NCI-H2227 treated with DMSO at 0.1 percent for 48 hours (cell line): ENCODE results near the gene ADAP1.
"Not testable (repeated sequence)": the region's sequence is repeated elsewhere in the genome, so short reads cannot be mapped to it uniquely, and the experiment has no call there.

Experiments
- DNase-seq: peaks from one replicate; lab custom pipeline; 2025; lab: John Stamatoyannopoulos, UW

The ADAP1 gene, protein sequence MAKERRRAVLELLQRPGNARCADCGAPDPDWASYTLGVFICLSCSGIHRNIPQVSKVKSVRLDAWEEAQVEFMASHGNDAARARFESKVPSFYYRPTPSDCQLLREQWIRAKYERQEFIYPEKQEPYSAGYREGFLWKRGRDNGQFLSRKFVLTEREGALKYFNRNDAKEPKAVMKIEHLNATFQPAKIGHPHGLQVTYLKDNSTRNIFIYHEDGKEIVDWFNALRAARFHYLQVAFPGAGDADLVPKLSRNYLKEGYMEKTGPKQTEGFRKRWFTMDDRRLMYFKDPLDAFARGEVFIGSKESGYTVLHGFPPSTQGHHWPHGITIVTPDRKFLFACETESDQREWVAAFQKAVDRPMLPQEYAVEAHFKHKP

DNA sequence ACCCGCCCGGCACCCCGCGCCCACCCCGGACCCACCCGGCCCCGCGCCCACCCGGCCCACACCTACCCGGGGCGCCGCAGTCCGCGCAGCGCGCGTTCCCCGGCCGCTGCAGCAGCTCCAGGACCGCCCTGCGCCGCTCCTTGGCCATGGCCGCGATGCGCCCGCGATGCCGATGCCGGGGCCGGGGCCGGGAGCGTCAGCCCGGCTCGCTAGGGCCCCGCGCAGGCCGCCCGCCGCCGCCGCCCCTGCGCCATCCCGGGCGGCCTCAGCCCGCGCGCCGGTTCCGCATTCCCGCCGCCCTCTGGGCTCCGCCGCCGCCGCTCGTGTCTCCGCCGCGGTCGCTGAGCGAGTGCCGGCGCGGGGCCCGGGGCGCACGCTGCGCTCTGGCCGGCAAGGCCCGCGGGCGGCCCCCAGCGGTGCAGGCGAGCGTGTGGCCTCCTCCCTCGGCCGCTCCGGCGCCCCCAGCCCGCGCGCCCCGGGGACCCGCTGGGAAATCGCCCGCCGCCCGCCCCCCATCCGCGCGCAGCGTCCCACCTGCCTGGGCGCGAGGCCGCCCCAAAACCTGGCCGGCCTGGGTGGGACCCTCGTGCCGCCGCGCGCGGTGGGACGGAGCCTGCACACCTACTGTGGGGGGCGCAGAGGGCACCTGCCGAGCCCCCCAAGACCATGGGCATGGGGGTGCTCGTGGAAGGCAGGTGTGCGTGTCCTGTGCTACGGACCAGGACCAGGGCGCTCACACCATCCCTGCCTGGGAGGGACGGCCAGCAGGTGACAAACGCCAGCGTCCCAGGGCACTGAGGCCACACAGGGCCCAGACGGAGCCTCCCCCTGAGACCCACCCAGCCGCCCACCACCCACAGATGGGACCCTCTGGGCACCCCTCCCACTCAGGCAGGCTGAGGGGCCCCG is at the start of gene ADAP1:
ADAP1 (minus strand) TSS at position 351 of the 909 bp plus-strand sequence; CDS start at position 148, 203 bp downstream.
- no peak for DNase-seq

DNA sequence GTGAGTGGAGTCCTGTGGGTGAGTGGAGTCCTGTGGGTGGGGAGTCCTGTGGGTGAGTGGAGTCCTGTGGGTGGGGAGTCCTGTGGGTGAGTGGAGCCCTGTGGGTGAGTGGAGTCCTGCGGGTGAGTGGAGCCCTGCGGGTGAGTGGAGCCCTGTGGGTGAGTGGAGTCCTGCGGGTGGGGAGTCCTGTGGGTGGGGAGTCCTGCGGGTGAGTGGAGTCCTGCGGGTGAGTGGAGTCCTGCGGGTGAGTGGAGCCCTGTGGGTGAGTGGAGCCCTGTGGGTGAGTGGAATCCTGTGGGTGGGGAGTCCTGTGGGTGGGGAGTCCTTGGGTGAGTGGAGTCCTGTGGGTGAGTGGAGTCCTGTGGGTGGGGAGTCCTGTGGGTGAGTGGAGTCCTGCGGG is 48.0 kb upstream of the ADAP1 start:
- not testable (repeated sequence) for DNase-seq

DNA sequence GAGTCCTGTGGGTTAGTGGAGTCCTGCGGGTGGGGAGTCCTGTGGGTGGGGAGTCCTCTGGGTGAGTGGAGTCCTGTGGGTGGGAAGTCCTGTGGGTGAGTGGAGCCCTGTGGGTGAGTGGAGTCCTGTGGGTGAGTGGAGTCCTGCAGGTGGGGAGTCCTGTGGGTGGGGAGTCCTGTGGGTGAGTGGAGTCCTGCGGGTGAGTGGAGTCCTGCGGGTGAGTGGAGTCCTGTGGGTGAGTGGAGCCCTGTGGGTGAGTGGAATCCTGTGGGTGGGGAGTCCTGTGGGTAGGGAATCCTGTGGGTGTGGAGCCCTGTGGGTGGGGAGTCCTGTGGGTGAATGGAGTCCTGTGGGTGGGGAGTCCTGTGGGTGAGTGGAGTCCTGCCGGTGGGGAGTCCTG is 47.5 kb upstream of the ADAP1 start:
- not testable (repeated sequence) for DNase-seq

DNA sequence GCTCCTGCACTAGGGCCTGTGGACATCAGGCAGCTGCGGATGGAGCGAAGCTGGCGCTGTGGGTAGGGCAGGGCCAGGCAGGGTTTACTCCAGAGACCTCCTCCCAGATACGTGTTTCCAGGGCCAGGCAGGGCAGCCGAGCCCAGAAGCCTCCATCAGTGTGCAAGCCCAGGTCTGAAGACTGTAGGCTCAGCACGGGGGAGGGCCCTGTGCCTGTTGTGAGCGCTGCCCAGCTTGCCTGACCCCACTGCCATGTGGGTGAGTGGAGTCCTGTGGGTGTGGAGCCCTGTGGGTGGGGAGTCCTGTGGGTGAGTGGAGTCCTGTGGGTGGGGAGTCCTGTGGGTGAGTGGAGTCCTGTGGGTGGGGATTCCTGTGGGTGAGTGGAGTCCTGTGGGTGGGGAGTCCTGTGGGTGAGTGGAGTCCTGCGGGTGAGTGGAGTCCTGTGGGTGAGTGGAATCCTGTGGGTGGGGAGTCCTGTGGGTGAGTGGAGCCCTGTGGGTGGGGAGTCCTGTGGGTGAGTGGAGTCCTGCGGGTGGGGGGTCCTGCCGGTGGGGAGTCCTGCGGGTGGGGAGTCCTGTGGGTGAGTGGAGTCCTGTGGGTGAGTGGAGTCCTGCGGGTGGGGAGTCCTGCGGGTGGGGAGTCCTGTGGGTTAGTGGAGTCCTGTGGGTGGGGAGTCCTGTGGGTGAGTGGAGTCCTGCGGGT is 46.7 kb upstream of the ADAP1 start:
- DNase-seq, result not testable (repeated sequence)

DNA sequence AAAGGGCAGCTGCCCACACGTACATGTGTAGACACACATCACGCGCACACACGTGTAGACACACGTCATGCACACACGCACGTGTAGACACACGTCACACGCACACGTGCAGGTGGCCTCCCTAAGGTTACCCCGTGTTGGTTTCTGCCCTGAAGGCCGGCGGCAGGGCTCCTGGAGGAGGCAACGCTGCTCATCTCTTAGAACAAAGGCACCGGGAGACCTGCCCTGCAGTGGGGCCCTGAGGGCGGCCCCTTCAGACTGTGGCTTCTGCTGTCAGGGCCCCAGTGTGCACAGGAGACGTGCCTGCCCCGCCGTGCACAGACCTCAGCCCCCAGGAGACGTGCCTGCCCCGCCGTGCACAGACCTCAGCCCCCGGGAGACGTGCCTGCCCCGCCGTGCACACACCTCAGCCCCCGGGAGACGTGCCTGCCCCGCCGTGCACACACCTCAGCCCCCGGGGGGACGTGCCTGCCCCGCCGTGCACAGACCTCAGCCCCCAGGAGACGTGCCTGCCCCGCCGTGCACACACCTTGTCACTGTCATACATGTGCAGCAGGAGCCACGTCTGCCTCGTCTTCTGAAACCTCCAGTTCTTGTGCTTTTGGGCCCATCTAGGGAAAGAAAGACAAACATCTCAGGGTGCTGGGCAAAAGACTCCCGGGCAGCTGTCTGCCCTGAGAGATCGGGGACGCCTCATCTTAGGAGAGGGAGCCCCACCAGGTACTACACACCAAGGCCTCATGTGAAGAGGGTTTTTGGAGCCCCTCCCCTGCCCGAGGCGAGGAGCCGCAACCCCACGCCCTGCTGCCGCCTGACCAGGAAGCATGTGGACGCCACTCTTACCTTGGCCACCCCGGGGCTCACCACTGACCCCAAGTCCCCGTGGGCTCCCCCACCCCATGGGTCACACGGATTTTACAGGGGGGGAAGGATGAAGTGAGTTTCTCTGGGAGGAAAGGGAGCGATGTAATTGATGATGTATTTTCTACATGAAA is 45.8 kb upstream of the ADAP1 start:
- no peak for DNase-seq

DNA sequence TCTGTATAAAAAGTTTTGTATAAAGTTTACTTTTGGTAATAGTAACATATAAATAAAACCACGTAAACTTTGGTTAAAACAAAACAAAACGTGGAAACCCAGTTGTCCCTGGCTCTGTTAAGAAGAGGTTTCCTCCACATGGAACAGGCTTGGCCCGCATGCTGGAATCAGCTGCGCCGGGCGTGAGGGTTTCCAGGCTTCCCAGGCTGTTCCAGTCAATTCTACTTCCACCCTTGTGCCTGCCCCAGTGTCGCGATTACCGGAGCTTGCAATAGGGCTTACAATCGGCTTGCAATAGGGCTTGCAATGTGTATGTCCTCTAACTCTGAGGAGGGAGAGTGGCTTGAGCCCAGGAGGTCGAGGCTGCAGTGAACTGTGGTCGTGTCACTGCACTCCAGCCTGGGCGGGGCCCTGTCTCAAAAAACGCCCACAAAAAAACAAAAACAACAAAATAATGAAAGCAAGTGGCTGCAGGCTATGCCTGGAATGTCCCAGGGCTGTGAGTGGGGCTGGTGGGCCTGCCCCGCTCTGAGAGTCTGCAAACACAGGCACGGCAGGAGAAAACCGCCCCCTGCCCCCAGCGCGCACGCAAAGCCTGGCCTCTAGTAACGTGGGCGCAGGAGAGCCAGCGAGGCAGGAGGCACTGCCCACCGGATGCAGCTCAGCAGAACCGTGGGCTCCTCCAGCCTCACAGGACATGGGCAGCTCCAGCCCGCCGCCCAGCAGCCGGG is 44.8 kb upstream of the ADAP1 start:
- DNase-seq, result no peak

DNA sequence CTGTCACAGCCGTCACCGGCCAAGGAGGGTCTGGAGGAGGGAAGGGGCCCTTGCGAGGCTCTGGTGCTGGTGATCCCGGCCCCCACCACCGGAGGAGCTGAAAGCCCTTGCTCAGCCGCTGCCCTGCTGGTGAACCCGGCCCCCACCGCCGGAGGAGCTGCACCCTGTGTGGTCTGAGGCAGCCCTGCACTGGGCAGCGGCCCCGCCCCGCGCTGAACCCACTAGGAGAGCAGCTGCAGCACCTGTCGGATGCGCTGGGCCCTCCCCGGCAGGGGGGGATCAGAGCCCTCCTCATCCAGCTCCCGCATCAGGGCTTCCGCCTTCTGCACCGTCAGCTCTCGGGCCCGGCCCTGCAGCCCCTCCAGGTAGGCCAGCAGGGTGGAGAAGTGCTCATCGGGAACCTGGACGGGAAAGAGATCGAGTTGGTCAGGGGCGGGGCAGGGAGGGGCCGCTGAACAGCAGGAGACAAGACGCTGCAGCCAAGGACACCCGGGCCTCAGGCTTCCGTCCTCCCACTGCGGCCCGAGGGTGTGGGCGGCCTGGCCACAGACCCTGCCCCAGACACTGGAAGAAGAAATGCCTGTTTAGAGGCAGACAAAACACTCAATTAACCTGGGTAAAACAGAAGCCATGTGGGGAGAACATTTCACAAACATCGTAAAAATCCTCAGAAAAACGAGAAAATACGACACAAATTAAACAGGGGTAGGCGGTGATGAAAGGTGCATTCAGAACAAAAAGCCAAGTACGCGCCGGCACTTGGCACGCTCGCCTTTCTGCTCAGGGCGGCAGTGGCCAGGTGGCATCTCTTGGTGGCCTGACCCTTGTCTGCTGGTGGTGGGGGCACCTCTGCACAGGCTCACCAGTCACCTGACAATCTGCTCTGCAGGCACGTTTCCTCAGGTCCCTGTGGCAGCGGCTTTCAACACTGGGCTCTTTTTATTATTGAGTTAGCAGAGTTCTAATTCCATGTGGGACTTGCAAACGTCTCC is 43.2 kb upstream of the ADAP1 start:
- DNase-seq, result no peak

DNA sequence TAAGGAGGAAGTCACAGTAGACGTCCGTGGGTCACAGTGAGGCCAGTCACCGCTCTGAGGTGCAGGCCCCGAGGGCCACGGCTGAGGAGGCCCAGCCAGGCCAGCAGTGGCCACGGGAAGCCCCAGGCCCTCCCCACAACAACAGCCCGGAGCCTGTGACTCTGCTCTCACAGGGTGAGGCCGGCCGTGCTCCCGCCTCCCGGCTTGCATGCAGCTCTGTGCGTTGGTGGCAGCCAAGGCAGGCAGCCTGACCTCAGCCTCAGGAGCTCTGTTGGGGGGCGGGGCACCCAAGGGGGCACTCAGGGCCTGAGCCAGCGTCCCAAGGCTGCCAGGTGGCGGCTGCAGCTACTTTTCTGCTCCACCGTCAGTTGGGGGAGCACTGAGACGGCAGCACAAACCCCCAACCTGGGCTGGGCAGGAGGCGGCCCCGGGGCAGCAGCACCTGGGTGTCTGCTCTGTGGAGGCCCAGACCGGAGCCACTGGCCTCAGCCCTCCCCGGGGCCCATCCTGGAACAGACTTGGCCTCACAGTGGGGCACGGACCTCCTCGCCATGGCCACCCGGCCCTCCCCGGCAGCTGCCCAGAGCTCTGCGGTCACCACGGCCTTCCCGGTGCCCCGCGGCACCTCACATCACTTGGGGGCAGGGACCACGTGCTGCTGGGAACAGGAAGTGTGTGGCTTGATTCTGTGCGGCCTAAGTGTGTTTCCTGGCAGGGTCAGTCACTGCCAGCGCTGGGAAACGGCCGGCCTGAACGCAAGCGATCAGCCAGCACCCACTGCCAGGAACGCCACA is 41.8 kb upstream of the ADAP1 start:
- no peak for DNase-seq

DNA sequence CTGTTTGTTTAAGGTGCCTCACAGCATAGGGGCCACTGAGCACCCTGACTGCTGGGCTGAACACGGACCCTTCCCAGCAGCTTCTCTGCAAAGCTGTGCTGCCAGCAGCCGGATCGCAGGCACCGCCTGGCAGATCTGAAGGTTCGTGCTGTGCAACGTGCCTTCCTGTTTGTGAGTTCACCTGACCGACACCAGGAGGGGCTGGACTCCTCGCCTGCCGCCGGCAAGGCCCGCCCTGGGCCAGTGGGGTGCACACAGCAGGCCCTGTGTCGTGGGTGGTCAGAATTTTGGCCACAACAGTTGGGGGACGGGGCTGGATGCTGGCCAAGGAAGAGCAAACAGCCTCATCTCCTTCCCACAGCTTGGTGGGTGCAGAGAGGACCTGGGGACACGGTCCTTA is 41.1 kb upstream of the ADAP1 start:
- no peak for DNase-seq

DNA sequence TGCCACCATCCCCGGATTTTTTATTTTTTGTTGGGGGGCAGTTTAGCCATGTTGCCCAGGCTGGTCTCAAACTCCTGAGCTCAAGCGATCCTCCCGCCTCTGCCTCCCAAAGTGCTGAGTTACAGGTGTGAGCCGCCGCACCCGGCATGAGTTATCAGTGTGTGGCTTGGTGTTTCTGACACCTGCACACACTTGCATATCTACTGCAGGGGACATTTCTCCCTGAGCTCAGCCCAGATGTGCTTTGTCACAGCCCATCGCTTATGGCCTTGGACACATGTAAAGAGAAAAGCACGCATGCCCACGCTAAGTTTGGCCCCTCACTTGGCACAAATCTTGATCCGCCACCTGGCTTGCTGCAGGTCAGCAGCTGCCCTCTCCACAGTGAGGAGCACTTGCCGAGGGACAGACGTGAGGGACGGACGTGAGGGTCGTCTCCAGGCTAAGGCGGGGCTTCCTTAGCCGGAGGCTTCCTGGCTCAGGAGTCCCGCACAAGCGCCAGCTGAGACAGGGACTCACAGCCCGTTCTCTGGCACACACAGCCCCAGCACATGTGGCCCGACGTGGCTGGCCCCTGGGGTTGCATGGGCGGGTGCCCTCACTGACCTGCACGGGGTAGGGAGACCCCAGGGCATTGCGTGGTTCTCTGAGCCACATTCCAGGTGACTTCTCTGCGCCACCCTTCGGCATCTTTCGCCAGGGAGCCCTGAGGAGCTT is 40.3 kb upstream of the ADAP1 start:
- DNase-seq, result no peak

DNA sequence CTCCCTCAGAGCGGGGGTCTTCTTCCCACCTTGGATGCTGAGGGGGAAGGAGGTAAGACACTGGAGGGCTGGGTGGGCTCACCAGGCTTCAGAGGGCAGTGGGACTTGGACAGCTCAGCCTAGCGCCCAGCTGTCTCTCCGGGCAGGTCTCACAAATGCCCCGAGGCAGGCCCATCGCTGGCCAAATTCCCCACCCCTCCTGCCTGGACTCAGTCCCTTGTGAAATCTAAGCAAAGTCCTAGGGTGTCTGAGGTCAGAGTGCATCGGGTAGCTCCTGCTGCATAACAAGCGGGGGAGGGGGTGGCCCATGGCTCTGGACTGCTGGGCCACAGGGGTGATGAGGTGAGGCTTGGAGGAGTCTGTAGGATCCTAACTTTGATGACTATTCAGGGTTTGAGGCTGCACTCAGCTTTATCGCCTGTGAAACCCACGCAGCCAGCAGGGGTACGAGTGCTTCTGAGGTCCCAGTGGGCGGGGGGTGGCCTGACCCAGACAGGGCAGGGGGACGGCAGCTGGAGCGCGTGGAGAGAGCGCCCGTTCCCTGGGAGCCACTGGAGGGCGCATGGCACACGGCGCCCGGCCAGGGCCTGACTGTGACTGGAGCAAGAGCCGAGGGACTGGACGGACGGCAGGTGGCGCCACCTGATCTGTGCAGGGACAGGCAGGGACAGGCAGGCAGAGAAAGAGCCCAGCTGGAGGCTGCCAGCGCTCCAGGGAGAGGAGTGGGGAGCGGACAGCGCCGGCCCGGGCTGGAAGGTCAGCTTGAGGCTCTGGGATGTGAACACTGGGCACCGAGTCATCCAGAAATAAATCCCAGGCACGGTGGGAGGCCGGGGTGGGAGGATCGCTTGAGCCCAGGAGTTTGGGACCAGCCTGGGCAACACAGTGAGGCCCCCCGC is 38.5 kb upstream of the ADAP1 start:
- peak; percentile 79 for DNase-seq

DNA sequence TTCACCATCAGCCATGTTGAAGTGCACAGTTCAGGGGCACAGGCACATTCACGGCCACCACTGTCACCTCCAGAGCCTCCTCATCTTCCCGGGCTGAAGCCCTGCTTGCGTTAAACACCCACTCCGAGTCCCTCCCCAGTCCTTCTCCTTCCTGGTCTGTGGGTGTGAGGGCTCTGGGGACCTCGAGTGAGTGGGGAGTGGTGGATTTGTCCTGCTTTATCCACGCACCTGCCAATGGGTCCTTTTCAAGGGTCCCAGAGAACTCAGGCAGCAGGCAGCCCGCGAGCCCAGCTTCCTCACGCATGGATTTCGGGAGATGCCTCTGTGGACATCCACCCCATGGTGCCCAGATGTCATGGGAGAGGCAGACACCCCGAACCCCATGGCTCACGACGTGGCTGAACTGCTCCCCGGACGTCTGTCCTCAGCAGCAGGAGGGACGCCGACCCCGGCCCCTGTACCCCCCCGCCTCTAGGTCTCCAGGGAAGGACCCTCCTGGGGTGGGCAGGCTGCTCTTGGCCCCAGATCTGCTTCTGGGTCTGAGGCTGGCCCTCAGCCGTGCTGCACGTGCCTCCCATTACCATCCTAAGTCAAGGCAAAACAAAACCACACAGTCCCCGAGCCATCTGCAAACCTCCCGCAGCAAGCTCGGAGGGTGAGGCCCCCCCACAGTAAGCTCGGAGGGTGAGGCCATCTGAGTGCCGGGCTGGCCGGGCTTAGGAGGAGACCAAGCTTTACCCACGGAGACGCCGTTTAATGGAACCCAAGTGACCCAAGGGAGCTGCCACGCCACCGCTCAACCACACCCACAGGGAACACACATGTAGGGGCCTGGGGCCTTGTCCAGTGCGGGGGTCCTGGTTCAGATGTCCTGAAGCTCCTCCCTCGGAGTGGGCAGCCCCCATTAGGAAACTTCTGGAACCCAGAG is 37.5 kb upstream of the ADAP1 start:
- no peak for DNase-seq

DNA sequence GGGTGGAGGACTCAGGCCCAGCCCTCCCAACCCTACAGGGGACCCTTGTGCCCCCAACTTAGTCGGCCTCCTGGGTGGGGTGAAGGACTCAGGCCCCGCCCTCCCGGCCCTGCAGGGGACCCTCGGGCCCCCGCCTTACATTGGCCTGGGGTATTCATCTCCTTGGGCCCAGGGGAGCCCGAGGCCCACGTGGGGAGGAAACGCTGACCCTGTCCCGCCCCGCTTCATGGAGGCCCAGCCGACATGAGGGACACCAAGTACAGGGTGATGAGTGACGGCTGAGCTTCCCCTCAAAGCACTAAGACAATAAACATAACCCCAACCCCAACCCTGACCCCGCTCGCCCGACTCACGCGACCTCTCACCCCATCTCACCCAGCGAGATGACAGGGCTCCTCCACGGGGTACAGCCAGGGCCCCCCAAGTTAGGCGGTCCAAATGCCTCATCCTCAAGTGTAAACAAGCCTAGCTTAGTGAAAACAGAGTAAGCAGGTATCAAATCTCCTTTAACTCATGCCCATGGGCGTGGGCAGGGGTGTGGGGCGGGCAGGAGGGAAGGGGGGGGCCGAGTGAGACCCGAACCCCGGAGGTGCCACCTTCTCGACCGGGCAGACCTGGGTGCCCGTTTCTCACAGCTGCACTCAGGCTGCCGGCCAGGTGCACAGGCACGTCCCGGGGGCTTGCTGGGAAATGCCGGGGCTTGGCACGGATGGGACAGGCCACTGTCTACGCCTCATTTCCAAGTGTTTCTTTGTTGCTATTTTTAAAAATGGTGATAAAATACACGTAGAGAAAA is 36.7 kb upstream of the ADAP1 start:
- DNase-seq, result no peak

DNA sequence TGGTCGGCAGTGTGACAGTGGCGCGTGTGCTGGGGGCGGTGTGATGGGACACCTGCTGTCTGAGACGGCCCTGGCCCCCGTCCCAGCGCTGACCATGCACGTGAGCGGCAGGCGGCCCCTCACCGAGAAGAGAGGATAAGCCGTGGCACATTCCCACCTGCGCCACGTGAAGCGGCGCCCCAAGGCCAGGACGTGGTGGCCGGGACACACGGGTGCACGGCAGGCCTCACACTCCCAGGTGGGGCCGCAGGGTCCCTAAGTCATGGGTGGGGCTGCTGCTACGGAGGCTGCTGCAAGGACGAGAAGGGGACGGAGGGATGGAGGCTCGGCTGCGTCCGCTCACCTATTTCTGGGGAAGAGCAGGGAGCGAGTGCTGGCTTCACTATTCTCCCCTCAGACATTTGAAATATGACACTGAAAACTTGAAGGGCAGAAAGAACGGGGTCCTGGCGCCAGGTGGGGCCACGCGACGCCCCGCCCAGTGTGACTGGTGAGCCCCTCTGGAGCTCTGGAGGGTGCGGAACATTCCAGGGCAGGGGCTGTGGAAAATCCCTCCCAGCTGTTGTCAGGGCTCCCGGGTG is 36.0 kb upstream of the ADAP1 start:
- DNase-seq, result no peak
